GM12873 (cell line): ENCODE measurements around the gene TMC1.

Source experiments
- TF ChIP-seq, protein P1 (sequence below): IDR thresholded peaks from 2 replicates; pipeline ENCODE4 v1.5.1; 2012; ENCODE audit warnings: low read depth, mild to moderate bottlenecking, moderate library complexity, low read length, control low read depth; ENCODE audit not compliant: insufficient read depth; ENCODE audit errors: missing control alignments

The TMC1 gene

DNA sequence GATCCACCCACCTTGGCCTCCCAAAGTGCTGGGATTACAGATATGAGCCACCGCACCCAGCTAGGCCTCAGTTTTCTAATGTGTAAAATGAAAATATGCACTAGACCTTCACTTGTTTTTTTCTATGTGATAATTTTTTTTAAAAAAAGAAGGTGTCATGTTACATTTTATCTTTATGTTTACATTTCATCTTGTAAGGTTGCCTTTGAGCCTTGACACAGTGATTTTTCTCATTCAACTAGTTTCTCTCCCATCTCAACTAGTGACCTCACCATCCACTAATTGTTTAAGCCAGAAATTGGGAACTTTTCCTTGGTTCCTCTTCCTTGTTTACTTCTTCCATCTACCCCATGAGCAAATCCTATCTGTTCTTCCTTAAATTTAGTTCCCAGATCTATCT, 21.5 kb downstream of the TMC1 start:
- TF ChIP-seq, protein P1, sequence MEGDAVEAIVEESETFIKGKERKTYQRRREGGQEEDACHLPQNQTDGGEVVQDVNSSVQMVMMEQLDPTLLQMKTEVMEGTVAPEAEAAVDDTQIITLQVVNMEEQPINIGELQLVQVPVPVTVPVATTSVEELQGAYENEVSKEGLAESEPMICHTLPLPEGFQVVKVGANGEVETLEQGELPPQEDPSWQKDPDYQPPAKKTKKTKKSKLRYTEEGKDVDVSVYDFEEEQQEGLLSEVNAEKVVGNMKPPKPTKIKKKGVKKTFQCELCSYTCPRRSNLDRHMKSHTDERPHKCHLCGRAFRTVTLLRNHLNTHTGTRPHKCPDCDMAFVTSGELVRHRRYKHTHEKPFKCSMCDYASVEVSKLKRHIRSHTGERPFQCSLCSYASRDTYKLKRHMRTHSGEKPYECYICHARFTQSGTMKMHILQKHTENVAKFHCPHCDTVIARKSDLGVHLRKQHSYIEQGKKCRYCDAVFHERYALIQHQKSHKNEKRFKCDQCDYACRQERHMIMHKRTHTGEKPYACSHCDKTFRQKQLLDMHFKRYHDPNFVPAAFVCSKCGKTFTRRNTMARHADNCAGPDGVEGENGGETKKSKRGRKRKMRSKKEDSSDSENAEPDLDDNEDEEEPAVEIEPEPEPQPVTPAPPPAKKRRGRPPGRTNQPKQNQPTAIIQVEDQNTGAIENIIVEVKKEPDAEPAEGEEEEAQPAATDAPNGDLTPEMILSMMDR, result no peak

DNA sequence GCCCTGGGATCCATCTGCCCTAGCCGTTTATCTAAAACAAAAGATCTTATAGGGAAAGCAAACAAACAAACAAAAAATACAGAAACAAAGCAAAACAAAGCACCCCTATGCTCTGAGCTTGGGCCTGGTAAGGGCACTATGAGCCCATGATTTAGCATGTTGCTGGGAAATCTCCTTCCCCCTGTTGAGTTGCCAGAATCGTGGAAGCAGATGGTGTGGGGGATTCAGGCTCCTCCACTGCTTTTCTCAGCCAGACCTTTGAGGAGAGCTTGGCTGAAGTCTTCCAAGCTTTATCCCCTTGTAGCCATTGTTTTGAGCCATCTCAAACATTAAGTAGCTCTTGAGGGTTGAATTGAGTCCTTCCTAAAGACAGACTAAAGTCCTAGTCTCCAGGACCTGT, 29.9 kb downstream of the TMC1 start:
- TF ChIP-seq, protein P1, result no peak

DNA sequence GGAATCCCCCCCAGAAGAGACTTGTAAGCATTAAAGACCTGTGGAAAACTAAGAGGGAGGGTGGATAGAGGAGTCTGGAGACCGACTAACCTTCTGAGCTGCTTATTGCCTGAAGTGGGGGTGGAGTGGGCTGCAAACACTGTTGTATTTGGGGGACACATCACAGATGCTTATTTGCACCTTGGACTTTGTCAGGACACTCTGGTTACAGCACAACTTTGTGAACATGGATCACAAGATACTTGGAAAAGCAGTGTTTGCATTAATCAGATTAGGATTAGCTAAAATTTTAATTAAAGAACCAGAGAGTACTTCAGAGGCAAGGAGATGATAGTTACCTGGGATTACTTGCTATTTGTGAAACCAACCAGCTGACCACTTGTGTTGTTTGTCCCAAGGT, 30.9 kb downstream of the TMC1 start:
- TF ChIP-seq, protein P1, result no peak

DNA sequence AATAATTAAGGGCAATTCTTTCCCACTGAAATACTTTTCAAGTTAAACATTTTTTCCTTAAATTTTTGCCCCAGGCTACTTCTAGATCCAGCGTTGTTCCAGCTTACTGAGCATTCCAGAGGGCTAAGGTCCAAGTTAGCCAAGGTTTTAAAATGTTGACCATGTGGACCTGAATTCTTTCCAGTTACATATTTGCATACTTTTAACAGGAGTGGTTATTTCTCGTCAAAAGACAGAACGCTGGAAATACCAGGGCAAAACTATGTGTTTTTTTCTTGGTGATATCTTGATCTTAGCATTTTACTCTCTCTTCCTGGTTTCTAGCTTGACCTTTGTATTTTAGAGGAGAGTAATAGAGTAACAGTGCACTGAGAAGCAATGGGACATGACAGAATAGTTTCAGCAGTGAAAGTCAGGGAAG, 32.8 kb downstream of the TMC1 start:
- TF ChIP-seq, protein P1, result no peak

DNA sequence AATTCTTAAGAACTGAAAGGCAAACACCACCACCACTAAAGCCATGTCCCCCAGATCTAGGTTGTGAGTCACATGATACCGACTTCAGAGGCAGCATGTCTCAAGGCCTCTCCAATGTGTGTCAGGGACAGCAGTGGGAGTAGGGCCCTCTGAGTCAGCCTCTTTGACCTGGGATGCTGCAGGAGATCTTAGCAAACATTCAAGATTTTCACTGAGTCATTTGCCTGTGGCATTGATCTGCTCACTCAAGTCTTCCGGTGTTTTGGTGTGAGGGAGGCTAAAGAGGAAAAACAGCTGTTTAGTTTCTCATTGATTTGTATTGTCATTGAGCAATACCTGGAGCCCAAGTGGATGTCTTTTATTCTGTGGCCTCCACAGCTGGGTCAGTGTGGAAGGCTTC, 36.1 kb downstream of the TMC1 start:
- TF ChIP-seq, protein P1, result no peak

DNA sequence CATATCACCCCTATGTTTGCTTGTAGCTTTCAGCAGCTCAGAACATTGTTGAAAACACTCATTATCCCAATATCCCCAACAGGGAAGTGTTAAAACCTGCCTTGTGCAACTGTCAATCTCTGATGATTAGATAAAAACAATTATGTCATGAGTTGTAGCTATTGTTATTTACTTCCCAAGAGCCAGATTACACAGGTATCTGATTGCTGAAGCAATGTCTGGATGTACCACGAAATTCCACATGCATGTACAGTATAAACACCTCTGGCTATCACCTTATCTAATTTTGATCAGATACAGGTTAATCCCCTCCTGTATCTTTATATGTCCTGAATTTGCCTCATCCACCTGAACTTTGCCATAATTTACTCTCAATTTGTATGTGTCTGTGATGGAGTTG, 38.7 kb downstream of the TMC1 start:
- TF ChIP-seq, protein P1, result no peak

DNA sequence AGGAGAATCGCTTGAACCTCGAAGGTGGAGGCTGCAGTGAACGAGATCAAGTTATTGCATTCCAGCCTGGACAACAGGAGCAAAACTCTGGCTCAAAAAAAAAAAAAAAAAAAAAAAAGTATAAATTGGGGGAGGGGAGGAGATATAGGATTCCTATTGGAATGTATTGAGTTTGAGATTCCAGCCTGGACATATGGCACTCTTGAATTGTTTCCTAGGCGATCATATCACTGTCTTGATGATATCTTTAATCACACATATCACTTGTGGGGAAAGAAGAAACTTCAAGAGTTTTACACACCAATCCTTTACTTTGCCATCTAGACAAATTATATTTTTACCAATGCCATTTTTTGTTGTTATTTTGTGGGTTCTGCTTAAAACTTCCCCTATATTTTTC, 42.4 kb downstream of the TMC1 start:
- TF ChIP-seq, protein P1, result no peak
